Mesothelial cell of epicardium (in vitro differentiated cells): ENCODE measurements around the gene CCM2L. TPM values are rescaled to one million over a fixed set of nuclear protein-coding genes. Genes with fewer than 3 reads are reported as not detected.

ENCODE experiments used
- DNase-seq, 2 experiments: peaks; one replicate each; pipeline ENCODE4 v3.0.0; 2021; ENCODE audit warnings: low spot score in 2 of 2; ENCODE audit not compliant: unreplicated experiment in 2 of 2
- H3K27ac Mint-ChIP-seq: 2 replicates; pipeline ENCODE4 v1.8.0; 2021; ENCODE audit warnings: mixed read lengths
- H3K27me3 Mint-ChIP-seq: 2 replicates; pipeline ENCODE4 v1.8.0; 2021; ENCODE audit warnings: low read depth, mixed read lengths
- H3K36me3 Mint-ChIP-seq: 2 replicates; pipeline ENCODE4 v1.8.0; 2021; ENCODE audit warnings: mixed read lengths
- H3K4me1 Mint-ChIP-seq: 2 replicates; pipeline ENCODE4 v1.8.0; 2021; ENCODE audit warnings: mixed read lengths
- H3K4me3 Mint-ChIP-seq: 2 replicates; pipeline ENCODE4 v1.8.0; 2021; ENCODE audit warnings: mild to moderate bottlenecking, moderate library complexity, mixed read lengths
- H3K9me3 Mint-ChIP-seq: 2 replicates; pipeline ENCODE4 v1.8.0; 2021; ENCODE audit warnings: mixed read lengths
- total RNA-seq: library from RNA; stranded (reverse); gene quantifications from 3 replicates; pipeline ENCODE4 v1.2.1, GENCODE V29; 2021
- TF ChIP-seq, protein P1 (sequence below): fragments of 200-600 bp; sonication (generic); IDR thresholded peaks from one replicate; pipeline ENCODE4 v1.5.0; 2021; ENCODE audit warnings: antibody characterized with exemption; ENCODE audit not compliant: unreplicated experiment

CCM2L gene
- total RNA-seq, 1 donor from 2014 or later = 0.16 TPM

DNA sequence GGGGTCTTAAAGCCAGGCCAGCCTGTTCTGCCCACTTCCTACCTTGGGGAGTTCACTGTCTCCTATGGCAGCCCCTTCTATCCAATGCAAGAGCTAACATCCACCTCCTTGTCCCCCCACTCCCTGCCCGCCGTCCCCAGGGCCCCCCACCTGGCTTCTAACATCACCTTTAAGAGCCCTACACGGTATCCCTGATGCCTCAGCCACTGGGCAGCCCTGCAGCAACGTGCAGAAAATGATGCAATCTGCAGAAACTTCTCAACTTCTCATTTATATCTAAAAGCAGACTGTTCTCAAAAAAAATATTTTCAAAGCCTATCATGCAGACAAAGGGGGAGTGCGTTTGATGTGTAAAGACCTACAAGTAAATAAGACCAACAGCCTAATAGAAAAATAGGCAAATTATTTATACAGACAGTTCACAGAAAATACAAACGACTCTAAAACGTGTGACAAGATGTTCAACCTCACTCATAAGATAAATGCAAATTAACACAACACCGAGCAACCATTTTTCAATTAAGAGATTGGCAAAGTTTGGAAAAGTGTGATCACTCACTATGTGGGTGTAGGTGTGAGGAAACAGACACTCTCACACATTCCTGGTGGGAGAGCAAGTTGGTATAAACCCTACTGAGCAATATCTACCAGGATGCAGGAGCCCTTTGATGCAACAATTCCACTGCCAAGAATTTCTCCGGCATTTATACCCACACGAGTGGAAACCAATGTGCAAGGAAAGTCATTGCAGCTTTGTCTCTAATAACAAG, 26.7 kb downstream of the CCM2L start:
- Mint-ChIP-seq H3K4me3 (no peak overlapping the region), H3K27ac (no peak overlapping the region), H3K27me3 (peaks cover 66% of the 10 kb centered on the region), H3K9me3 (no peaks in the 10 kb centered on the region), H3K36me3 (no peaks in the 10 kb centered on the region), H3K4me1 (peaks cover 3% of the 10 kb centered on the region)
- no peak for DNase-seq
- TF ChIP-seq, protein P1, sequence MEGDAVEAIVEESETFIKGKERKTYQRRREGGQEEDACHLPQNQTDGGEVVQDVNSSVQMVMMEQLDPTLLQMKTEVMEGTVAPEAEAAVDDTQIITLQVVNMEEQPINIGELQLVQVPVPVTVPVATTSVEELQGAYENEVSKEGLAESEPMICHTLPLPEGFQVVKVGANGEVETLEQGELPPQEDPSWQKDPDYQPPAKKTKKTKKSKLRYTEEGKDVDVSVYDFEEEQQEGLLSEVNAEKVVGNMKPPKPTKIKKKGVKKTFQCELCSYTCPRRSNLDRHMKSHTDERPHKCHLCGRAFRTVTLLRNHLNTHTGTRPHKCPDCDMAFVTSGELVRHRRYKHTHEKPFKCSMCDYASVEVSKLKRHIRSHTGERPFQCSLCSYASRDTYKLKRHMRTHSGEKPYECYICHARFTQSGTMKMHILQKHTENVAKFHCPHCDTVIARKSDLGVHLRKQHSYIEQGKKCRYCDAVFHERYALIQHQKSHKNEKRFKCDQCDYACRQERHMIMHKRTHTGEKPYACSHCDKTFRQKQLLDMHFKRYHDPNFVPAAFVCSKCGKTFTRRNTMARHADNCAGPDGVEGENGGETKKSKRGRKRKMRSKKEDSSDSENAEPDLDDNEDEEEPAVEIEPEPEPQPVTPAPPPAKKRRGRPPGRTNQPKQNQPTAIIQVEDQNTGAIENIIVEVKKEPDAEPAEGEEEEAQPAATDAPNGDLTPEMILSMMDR = no peak

DNA sequence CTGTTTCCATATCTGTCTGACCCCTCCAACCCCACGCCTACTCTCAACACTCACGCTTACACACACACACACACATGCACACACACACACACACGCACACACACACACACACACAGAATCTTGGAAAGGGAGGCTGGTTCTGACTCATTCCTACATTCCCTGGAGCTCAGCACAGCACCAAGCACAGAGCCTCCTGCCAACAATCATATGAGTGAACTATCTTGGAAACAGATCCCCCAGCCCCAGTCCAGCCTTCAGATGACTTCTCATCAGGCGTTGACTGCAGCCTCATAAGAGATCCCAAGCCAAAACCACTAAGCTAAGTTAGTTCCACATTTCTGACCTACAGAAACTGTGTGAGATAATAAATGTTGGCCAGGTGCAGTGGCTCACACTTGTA, 27.7 kb downstream of the CCM2L start:
- TF ChIP-seq, protein P1 = no peak
- no peaks in the 10 kb centered on the region for H3K9me3 Mint-ChIP-seq
- H3K4me1 Mint-ChIP-seq = peaks cover 3% of the 10 kb centered on the region
- no peak overlapping the region for H3K4me3 Mint-ChIP-seq
- H3K27me3 Mint-ChIP-seq = peaks cover 65% of the 10 kb centered on the region
- no peak for DNase-seq
- no peaks in the 10 kb centered on the region for H3K36me3 Mint-ChIP-seq
- H3K27ac Mint-ChIP-seq = no peak overlapping the region

DNA sequence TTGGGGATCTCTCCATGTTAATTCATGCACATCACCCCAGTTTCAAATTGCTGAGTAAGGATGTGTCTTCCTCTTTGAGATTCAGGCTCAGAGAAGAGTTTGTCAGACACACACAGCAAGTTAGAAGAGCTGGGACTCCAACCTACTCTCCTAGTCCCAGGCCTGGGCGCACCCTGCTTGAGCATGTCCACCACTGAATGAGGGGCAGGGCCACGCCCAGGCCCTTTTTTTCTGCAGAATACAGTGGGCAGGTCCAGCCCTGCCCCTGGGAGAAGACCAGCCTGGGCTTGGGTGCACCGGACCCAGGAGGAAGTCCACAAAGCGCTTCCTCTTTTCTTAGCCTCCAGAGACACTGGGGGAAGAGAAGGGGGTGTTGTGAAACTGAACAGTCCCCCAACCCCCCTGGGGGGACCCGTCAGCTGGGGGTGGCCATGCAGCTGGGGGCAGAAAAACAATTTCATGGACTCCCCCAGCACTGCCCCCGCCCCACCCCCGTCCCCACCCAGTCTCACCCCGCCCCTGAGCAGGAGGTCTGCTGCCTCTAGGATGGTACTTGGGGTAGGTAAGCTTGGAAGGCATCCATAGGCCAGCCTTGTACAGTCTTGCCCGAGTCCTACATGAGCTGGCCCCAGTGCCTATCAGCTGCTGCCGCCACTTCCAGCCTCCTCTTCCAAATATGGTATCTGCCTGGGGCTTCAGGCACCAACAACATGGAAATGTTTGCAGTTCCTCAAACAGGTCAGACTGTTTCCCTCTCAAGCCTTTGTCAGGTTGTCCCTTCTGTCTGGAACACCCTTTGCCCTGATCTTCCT, 30.1 kb downstream of the CCM2L start:
- DNase-seq = no peak
- peaks cover 56% of the 10 kb centered on the region for H3K27me3 Mint-ChIP-seq
- TF ChIP-seq, protein P1 = no peak
- no peaks in the 10 kb centered on the region for H3K9me3 Mint-ChIP-seq
- H3K36me3 Mint-ChIP-seq = no peaks in the 10 kb centered on the region
- peaks cover 3% of the 10 kb centered on the region for H3K4me1 Mint-ChIP-seq
- H3K27ac Mint-ChIP-seq = no peak overlapping the region
- no peak overlapping the region for H3K4me3 Mint-ChIP-seq

DNA sequence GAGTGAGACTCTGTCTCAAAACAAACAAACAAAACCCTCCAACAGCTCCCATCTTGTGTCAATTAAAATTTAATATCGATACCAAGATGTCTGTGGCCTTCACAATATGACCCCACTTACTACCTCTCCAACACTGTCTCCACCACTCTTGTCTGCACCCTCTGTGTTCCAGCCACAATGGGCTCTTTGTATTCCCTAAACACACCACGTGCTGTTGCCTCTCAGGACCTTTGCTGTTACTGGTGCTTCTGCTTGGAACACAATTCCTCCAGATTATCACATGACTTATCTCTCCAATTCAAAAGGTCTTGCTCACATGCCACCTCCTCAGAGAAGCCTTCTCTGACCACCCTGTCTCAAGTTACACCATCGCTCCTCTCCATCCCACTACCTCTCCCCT, 35.8 kb downstream of the CCM2L start:
- no peak for DNase-seq
- no peak overlapping the region for H3K4me3 Mint-ChIP-seq
- no peaks in the 10 kb centered on the region for H3K4me1 Mint-ChIP-seq
- no peaks in the 10 kb centered on the region for H3K36me3 Mint-ChIP-seq
- H3K27ac Mint-ChIP-seq = no peak overlapping the region
- peaks cover 76% of the 10 kb centered on the region for H3K27me3 Mint-ChIP-seq
- TF ChIP-seq, protein P1 = no peak
- H3K9me3 Mint-ChIP-seq = no peaks in the 10 kb centered on the region

DNA sequence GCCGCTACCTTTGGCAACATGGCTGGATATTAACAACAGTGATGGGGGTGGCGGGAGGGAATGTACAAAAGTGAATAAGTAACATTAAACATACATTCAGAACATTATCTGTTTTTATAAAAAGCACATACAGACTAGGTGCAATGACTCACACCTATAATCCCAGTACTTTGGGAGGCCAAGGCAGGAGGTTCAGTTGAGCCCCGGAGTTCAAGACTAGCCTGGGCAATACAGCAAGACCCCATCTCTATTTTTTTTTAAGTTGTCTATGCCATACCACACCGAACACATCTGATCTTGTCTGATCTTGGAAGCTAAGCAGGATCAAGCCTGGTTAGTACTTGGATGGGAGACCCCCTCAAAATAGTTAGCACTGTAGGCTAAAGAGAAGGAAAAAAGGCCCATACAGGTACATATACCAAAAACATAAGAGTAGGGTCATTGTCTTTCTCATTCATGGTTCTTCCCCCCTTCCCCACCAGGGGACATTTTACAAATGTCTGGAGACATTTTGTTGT, 40.1 kb downstream of the CCM2L start:
- Mint-ChIP-seq H3K27me3 (peaks cover 88% of the 10 kb centered on the region), H3K4me3 (no peak overlapping the region)

More for the DNA sequence above, 40.1 kb downstream of the CCM2L start:
- TF ChIP-seq, protein P1 = no peak
- no peak overlapping the region for H3K27ac Mint-ChIP-seq
- no peak for DNase-seq
- H3K36me3 Mint-ChIP-seq = no peaks in the 10 kb centered on the region
- H3K4me1 Mint-ChIP-seq = peaks cover 4% of the 10 kb centered on the region
- H3K9me3 Mint-ChIP-seq = no peaks in the 10 kb centered on the region
